ENCODE data around the gene OSBPL10.
A peak's percentile ranks its signal among the peaks of the same experiment; 100 is the strongest.

The OSBPL10 gene

GRCh38 chr3:31754575-31755278 is 226.3 kb downstream of the OSBPL10 start:
- Histone ChIP-seq H3K27me3 (ENCODE audit: insufficient read depth, low read length) (no peaks in the 10 kb centered on the region), H2AK5ac (ENCODE audit: low read length) (no peak overlapping the region), H4K91ac (ENCODE audit: low read depth, low read length) (no peak overlapping the region), H3K14ac (ENCODE audit: low read length) (no peak overlapping the region), H2AFZ (ENCODE audit: insufficient read depth, low read length, poor library complexity) (no peak overlapping the region), H4K12ac (ENCODE audit: low read depth, low read length) (no peak overlapping the region), H3K9me3 (ENCODE audit: insufficient read depth, low read depth, low read length) (no peaks in the 10 kb centered on the region), H3K9ac (ENCODE audit: low read length) (no peak overlapping the region), H3K4ac (ENCODE audit: low read depth, low read length) (no peak overlapping the region), H3K36me3 (ENCODE audit: control insufficient read depth in 1 of 2, insufficient read depth in 2 of 2, low read length in 2 of 2) (no peaks in the 10 kb centered on the region), H3K79me1 (ENCODE audit: low read length) (no peaks in the 10 kb centered on the region), H3K4me1 (ENCODE audit: control insufficient read depth in 1 of 2, insufficient read depth in 2 of 2, low read length in 2 of 2) (peaks cover 2 to 4% of the 10 kb centered on the region in 2 experiments), H3K4me2 (ENCODE audit: low read length) (no peak overlapping the region), H3K79me2 (ENCODE audit: control insufficient read depth, insufficient read depth, low read length, poor library complexity) (no peaks in the 10 kb centered on the region), H3K27ac (ENCODE audit: low read depth, low read length) (no peak overlapping the region), H3K4me3 (ENCODE audit: low read depth, low read length) (no peak overlapping the region), H2BK12ac (ENCODE audit: low read length) (no peak overlapping the region), H3K18ac (ENCODE audit: low read length) (no peak overlapping the region), H4K8ac (ENCODE audit: low read depth, low read length) (no peak overlapping the region), H2BK5ac (ENCODE audit: low read depth, low read length, poor library complexity) (no peak overlapping the region), H2BK120ac (ENCODE audit: insufficient read depth, low read length, poor library complexity) (no peak overlapping the region), H3K23ac (ENCODE audit: low read length) (no peak overlapping the region)
- no CpG with 5 or more reads among the region's 6 CpGs for WGBS (ENCODE audit: extremely low coverage, insufficient coverage, insufficient read length)
- DNase-seq: no peak

GRCh38 chr3:31753050-31753425 is 228.0 kb downstream of the OSBPL10 start:
- Histone ChIP-seq H4K91ac (ENCODE audit: low read depth, low read length) (no peak overlapping the region), H3K4me1 (ENCODE audit: control insufficient read depth in 1 of 2, insufficient read depth in 2 of 2, low read length in 2 of 2) (peaks cover under 1 to 3% of the 10 kb centered on the region in 2 experiments), H4K12ac (ENCODE audit: low read depth, low read length) (no peak overlapping the region), H3K27me3 (ENCODE audit: insufficient read depth, low read length) (no peaks in the 10 kb centered on the region), H3K9me3 (ENCODE audit: insufficient read depth, low read depth, low read length) (no peaks in the 10 kb centered on the region), H3K23ac (ENCODE audit: low read length) (no peak overlapping the region), H3K14ac (ENCODE audit: low read length) (no peak overlapping the region), H4K8ac (ENCODE audit: low read depth, low read length) (no peak overlapping the region), H2AFZ (ENCODE audit: insufficient read depth, low read length, poor library complexity) (no peak overlapping the region), H3K79me2 (ENCODE audit: control insufficient read depth, insufficient read depth, low read length, poor library complexity) (no peaks in the 10 kb centered on the region), H3K4me3 (ENCODE audit: low read depth, low read length) (no peak overlapping the region), H2BK5ac (ENCODE audit: low read depth, low read length, poor library complexity) (no peak overlapping the region), H2BK120ac (ENCODE audit: insufficient read depth, low read length, poor library complexity) (no peak overlapping the region), H3K27ac (ENCODE audit: low read depth, low read length) (no peak overlapping the region), H3K4me2 (ENCODE audit: low read length) (no peak overlapping the region), H3K4ac (ENCODE audit: low read depth, low read length) (no peak overlapping the region), H3K36me3 (ENCODE audit: control insufficient read depth in 1 of 2, insufficient read depth in 2 of 2, low read length in 2 of 2) (no peaks in the 10 kb centered on the region), H3K79me1 (ENCODE audit: low read length) (no peaks in the 10 kb centered on the region), H3K18ac (ENCODE audit: low read length) (no peak overlapping the region), H2BK12ac (ENCODE audit: low read length) (no peak overlapping the region), H2AK5ac (ENCODE audit: low read length) (no peak overlapping the region), H3K9ac (ENCODE audit: low read length) (no peak overlapping the region)
- no CpG with 5 or more reads among the region's 7 CpGs for WGBS (ENCODE audit: extremely low coverage, insufficient coverage, insufficient read length)
- DNase-seq: peak; percentile 8 to 26

GRCh38 chr3:31752305-31753049 is 228.6 kb downstream of the OSBPL10 start:
- no peaks in the 10 kb centered on the region for H3K79me1 ChIP-seq (ENCODE audit: low read length)
- no CpG with 5 or more reads among the region's 7 CpGs for WGBS (ENCODE audit: extremely low coverage, insufficient coverage, insufficient read length)
- H2BK5ac ChIP-seq (ENCODE audit: low read depth, low read length, poor library complexity): no peak overlapping the region
- no peak overlapping the region for H2BK120ac ChIP-seq (ENCODE audit: insufficient read depth, low read length, poor library complexity)
- H4K91ac ChIP-seq (ENCODE audit: low read depth, low read length): no peak overlapping the region
- H3K9me3 ChIP-seq (ENCODE audit: insufficient read depth, low read depth, low read length): no peaks in the 10 kb centered on the region
- no peak overlapping the region for H3K9ac ChIP-seq (ENCODE audit: low read length)
- H3K79me2 ChIP-seq (ENCODE audit: control insufficient read depth, insufficient read depth, low read length, poor library complexity): no peaks in the 10 kb centered on the region
- no peak overlapping the region for H3K18ac ChIP-seq (ENCODE audit: low read length)
- H3K27me3 ChIP-seq (ENCODE audit: insufficient read depth, low read length): no peaks in the 10 kb centered on the region
- H2AK5ac ChIP-seq (ENCODE audit: low read length): no peak overlapping the region
- DNase-seq: peak in 1 of 2 donors; percentile 34
- H2BK12ac ChIP-seq (ENCODE audit: low read length): no peak overlapping the region
- no peak overlapping the region for H3K4me2 ChIP-seq (ENCODE audit: low read length)
- no peak overlapping the region for H3K4me3 ChIP-seq (ENCODE audit: low read depth, low read length)
- no peak overlapping the region for H2AFZ ChIP-seq (ENCODE audit: insufficient read depth, low read length, poor library complexity)
- no peak overlapping the region for H3K27ac ChIP-seq (ENCODE audit: low read depth, low read length)
- peaks cover 0 to 2% of the 10 kb centered on the region in 2 experiments for H3K36me3 ChIP-seq (ENCODE audit: control insufficient read depth in 1 of 2, insufficient read depth in 2 of 2, low read length in 2 of 2)
- H3K23ac ChIP-seq (ENCODE audit: low read length): no peak overlapping the region
- H4K12ac ChIP-seq (ENCODE audit: low read depth, low read length): no peak overlapping the region
- H3K4me1 ChIP-seq (ENCODE audit: control insufficient read depth in 1 of 2, insufficient read depth in 2 of 2, low read length in 2 of 2): peaks cover 4 to 8% of the 10 kb centered on the region in 2 experiments
- no peak overlapping the region for H4K8ac ChIP-seq (ENCODE audit: low read depth, low read length)
- H3K4ac ChIP-seq (ENCODE audit: low read depth, low read length): no peak overlapping the region
- H3K14ac ChIP-seq (ENCODE audit: low read length): no peak overlapping the region

GRCh38 chr3:31750341-31750740 is 230.7 kb downstream of the OSBPL10 start:
- no peak overlapping the region for H3K4me2 ChIP-seq (ENCODE audit: low read length)
- H3K4me3 ChIP-seq (ENCODE audit: low read depth, low read length): no peak overlapping the region
- H3K4ac ChIP-seq (ENCODE audit: low read depth, low read length): no peak overlapping the region
- H2BK12ac ChIP-seq (ENCODE audit: low read length): no peak overlapping the region
- no peak overlapping the region for H4K8ac ChIP-seq (ENCODE audit: low read depth, low read length)
- no peak overlapping the region for H3K23ac ChIP-seq (ENCODE audit: low read length)
- no peaks in the 10 kb centered on the region for H3K79me2 ChIP-seq (ENCODE audit: control insufficient read depth, insufficient read depth, low read length, poor library complexity)
- no peak for DNase-seq
- H4K12ac ChIP-seq (ENCODE audit: low read depth, low read length): no peak overlapping the region
- H3K36me3 ChIP-seq (ENCODE audit: control insufficient read depth in 1 of 2, insufficient read depth in 2 of 2, low read length in 2 of 2): peaks cover 0 to 2% of the 10 kb centered on the region in 2 experiments
- no CpG with 5 or more reads among the region's 2 CpGs for WGBS (ENCODE audit: extremely low coverage, insufficient coverage, insufficient read length)
- no peak overlapping the region for H2BK120ac ChIP-seq (ENCODE audit: insufficient read depth, low read length, poor library complexity)
- H2AK5ac ChIP-seq (ENCODE audit: low read length): no peak overlapping the region
- peaks cover 7 to 8% of the 10 kb centered on the region in 2 experiments for H3K4me1 ChIP-seq (ENCODE audit: control insufficient read depth in 1 of 2, insufficient read depth in 2 of 2, low read length in 2 of 2)
- H3K27ac ChIP-seq (ENCODE audit: low read depth, low read length): no peak overlapping the region
- no peak overlapping the region for H2AFZ ChIP-seq (ENCODE audit: insufficient read depth, low read length, poor library complexity)
- no peaks in the 10 kb centered on the region for H3K9me3 ChIP-seq (ENCODE audit: insufficient read depth, low read depth, low read length)
- H3K14ac ChIP-seq (ENCODE audit: low read length): no peak overlapping the region
- H2BK5ac ChIP-seq (ENCODE audit: low read depth, low read length, poor library complexity): no peak overlapping the region
- no peaks in the 10 kb centered on the region for H3K79me1 ChIP-seq (ENCODE audit: low read length)
- H3K9ac ChIP-seq (ENCODE audit: low read length): no peak overlapping the region
- H4K91ac ChIP-seq (ENCODE audit: low read depth, low read length): no peak overlapping the region
- no peak overlapping the region for H3K18ac ChIP-seq (ENCODE audit: low read length)
- H3K27me3 ChIP-seq (ENCODE audit: insufficient read depth, low read length): no peaks in the 10 kb centered on the region
